CD4-positive, alpha-beta T cell treated with Interleukin-4 for 1 hour (primary cell): ENCODE data around the gene PDE8B.
"Not testable (repeated sequence)": the region's sequence is repeated elsewhere in the genome, so short reads cannot be mapped to it uniquely, and the experiment has no call there.

Source experiments
- DNase-seq, 2 donors: peaks; one replicate each; pipeline ENCODE4 v3.0.0-alpha.2; 2020 to 2022

PDE8B gene

GRCh38 chr5:77449981-77450380 is 239.5 kb downstream of the PDE8B start:
- DNase-seq: no peak

DNA sequence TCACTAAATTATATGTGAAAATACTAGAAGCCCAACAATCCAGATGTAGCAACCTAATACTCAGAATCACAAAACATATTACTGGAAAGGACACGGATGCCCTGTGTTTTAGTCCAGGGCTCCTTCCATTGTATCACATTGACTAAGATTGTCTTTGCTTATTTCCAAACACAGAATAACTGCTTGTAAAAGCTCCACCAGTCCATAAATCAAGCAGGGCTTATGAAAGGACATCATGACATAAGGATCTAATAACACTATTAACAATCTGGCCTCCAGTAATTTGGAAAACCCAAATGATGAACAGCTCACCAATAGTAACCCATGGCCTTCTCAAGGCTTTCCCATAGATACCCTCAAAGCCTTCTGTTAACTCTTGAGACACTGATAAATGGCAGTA is 241.9 kb downstream of the PDE8B start:
- DNase-seq: no peak

DNA sequence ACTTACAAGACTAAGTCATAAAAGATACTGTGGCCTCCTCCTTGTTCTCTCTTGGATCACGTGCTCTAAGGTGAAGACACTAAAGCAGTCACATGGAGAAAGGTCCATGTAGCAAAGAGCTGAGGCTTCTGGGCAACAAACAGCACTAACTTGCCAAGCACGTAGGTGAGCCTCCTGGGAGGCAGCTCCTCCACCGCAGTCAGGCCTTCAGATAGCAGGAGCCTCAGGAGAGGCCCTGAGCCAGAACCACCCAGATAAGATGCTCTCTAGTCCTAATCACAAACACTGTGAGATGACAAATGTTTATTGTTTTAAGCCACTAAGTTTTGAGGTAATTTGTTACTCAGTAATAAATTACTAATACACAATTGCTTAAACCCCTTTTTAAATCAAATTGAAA is 243.6 kb downstream of the PDE8B start:
- no peak for DNase-seq

GRCh38 chr5:77461287-77461686 is 250.8 kb downstream of the PDE8B start:
- DNase-seq: no peak

- DNase-seq: no peak
These were observed 253.4 kb downstream of the PDE8B start for GRCh38 chr5:77463905-77464304.

GRCh38 chr5:77468875-77469274 is 258.4 kb downstream of the PDE8B start:
- DNase-seq: not testable (repeated sequence)

- DNase-seq: not testable (repeated sequence)
These were observed 264.6 kb downstream of the PDE8B start for GRCh38 chr5:77475041-77475440.
